Lower lobe of right lung (tissue), 2 donors: ENCODE results near the gene SART1. TPM values are rescaled to one million over a fixed set of nuclear protein-coding genes. Genes with fewer than 3 reads are reported as not detected.

ENCODE experiments used
- ATAC-seq, 2 donors: fragments of 200-7000 bp; cut with Tn5 transposase; one replicate each; pipeline ENCODE4 v1.9.1; 2020 to 2022; ENCODE audit warnings: mild to moderate bottlenecking in 2 of 2, moderate library complexity in 2 of 2
- DNase-seq: peaks from one replicate; pipeline ENCODE4 v3.0.0-alpha.2; 2020
- H3K27ac ChIP-seq: fragments of 200-600 bp; one replicate; pipeline ENCODE4 v1.8.0; 2022
- H3K27me3 ChIP-seq: fragments of 200-600 bp; one replicate; pipeline ENCODE4 v1.8.0; 2022; ENCODE audit warnings: low read depth
- H3K36me3 ChIP-seq: fragments of 200-600 bp; one replicate; pipeline ENCODE4 v1.8.0; 2022; ENCODE audit warnings: mild to moderate bottlenecking
- H3K4me1 ChIP-seq: fragments of 200-600 bp; one replicate; pipeline ENCODE4 v1.8.0; 2022
- H3K4me3 ChIP-seq: fragments of 200-600 bp; one replicate; pipeline ENCODE4 v1.8.0; 2022; ENCODE audit warnings: mild to moderate bottlenecking
- H3K9me3 ChIP-seq: fragments of 200-600 bp; one replicate; pipeline ENCODE4 v1.8.0; 2022
- intact Hi-C: fragments of 100-400 bp; cut with DNase I; formaldehyde crosslinking; loops from one replicate; pipeline ENCODE4 v1.11.0; 2022
- total RNA-seq: library from RNA; stranded (reverse); fragmentation: NEBNext Ultra II Directional; extraction: Animal tissue kit (Norgen Biotek cat#: 25700); gene quantifications from one replicate; pipeline ENCODE4 v1.2.1, GENCODE V29; 2021
- TF ChIP-seq, protein P1 (sequence below): fragments of 200-600 bp; IDR thresholded peaks from one replicate; pipeline ENCODE4 v1.8.0; 2022; ENCODE audit warnings: antibody characterized with exemption, mild to moderate bottlenecking
- donor health status: DM: no; HTN: yes; CAD: no; lungs with severe emphysema.

Gene SART1
- total RNA-seq, 1 donor from 2014 or later = 51.0 TPM

DNA sequence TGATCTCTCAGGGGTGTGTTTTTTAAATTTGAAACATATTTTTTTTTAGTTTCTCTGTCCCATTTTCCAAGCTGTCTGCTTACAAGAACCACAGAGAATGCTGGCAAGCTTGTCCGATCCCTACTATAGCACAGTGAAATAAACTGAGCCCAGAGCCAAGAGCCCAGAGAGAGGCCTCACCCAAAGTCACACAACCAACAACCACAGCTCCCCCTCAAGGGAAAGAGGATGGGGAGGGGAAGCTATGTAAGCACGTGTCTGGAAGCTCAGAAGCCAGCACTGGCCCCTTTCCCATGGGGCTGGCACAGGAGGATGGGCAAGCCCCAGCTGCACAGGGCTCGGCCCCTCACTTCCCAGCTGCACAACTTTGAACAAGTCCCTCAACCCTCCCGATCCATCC lies 3.2 kb upstream of the SART1 start:
- ATAC-seq = no peak
- Histone ChIP-seq H3K27me3 (peaks cover 6% of the 10 kb centered on the region), H3K27ac (no peak overlapping the region), H3K9me3 (no peaks in the 10 kb centered on the region), H3K4me3 (no peak overlapping the region), H3K4me1 (peaks cover 11% of the 10 kb centered on the region), H3K36me3 (peaks cover 1% of the 10 kb centered on the region)
- intact Hi-C loops = no loop called here
- TF ChIP-seq, protein P1, sequence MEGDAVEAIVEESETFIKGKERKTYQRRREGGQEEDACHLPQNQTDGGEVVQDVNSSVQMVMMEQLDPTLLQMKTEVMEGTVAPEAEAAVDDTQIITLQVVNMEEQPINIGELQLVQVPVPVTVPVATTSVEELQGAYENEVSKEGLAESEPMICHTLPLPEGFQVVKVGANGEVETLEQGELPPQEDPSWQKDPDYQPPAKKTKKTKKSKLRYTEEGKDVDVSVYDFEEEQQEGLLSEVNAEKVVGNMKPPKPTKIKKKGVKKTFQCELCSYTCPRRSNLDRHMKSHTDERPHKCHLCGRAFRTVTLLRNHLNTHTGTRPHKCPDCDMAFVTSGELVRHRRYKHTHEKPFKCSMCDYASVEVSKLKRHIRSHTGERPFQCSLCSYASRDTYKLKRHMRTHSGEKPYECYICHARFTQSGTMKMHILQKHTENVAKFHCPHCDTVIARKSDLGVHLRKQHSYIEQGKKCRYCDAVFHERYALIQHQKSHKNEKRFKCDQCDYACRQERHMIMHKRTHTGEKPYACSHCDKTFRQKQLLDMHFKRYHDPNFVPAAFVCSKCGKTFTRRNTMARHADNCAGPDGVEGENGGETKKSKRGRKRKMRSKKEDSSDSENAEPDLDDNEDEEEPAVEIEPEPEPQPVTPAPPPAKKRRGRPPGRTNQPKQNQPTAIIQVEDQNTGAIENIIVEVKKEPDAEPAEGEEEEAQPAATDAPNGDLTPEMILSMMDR = no peak
- no peak for DNase-seq

DNA sequence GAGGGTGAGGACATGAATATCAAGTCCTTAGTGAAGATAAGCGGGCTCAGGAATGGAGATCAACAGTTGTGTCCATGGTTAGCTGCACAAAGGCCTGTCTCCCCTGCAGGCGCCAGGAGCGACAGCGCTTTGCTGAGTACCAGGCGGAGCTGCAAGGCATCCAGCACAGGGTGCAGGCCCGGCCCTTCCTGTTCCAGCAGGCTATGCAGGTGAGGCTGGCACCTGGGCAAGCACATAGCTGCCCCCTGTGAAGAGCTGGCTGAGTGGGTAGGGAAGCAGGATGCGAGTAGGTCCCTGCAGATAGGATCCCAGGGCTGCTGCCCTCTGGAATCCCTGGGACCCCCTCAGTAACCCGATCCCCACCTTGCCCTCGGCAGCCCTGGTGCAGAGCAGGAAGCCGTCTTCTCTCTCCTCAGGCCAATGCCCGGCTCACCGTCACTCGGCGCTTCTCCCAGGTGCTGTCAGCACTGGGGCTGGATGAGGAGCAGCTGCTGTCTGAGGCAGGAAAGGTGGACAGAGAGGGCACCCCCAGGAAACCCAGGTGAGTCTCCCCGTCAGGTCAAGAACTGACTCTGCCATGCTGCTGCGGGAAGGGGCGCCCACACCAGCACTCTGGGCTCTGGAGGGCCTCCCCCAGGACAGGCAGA lies 2.6 kb upstream of the SART1 start:
- ATAC-seq (no peak), DNase-seq (no peak)
- TF ChIP-seq, protein P1 = no peak
- Histone ChIP-seq H3K27ac (no peak overlapping the region), H3K27me3 (peaks cover 6% of the 10 kb centered on the region), H3K9me3 (no peaks in the 10 kb centered on the region), H3K36me3 (peaks cover 7% of the 10 kb centered on the region), H3K4me3 (no peak overlapping the region), H3K4me1 (peaks cover 17% of the 10 kb centered on the region)
- intact Hi-C loops = no loop called here

DNA sequence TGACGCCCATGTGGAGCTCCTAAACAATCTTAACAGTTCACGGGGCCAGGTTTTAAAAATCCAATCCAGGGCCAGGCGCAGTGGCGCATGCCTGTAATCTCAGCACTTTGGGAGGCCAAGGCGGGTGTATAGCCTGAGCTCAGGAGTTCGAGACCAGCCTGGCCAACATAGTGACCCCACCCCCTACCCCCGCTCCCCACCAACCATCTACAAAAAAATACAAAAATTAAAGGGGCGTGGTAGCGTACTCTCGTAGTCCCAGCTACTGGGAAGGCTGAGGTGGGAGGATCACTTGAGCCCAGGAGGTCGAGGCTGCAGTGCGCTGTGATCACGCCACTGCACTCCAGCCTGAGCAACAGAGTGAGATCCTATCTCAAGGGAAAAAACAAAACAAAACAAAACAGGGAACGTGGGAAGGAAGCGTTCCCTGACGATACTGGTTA lies 689 bp upstream of the SART1 start:
- peak overlapping the region; percentile 90 for H3K27ac ChIP-seq
- no peaks in the 10 kb centered on the region for H3K9me3 ChIP-seq
- H3K4me1 ChIP-seq = peaks cover 23% of the 10 kb centered on the region
- H3K36me3 ChIP-seq = peaks cover 27% of the 10 kb centered on the region
- TF ChIP-seq, protein P1 = no peak
- H3K27me3 ChIP-seq = no peaks in the 10 kb centered on the region
- intact Hi-C loops = no loop called here
- ATAC-seq = peak in 1 of 2 donors; percentile 4
- no peak for DNase-seq
- peak overlapping the region; percentile 97 for H3K4me3 ChIP-seq

DNA sequence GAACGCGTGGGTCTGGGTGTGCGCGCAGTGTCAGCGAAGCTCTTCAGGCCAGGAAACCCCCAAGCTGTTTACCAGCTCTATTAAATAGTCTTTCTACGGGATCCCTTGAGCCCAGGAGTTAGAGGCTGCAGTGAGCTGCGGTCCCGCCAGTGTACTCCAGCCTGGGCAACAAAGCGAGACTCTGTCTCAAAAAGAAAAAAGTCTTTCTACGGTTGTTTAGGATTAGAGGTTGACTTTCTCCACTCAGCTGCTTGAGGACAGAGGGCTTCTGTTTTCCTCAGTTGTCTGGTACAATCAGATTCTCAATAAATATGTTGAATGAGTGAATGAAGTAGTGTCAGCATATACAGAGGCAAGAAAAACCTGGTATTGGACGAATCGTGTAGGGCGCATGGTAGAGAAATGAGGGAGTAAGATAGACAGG lies 619 bp downstream of the SART1 start:
- ATAC-seq (peak in 1 of 2 donors; percentile 20), DNase-seq (no peak)
- peak overlapping the region; percentile 97 for H3K4me3 ChIP-seq
- TF ChIP-seq, protein P1 = no peak
- H3K36me3 ChIP-seq = peaks cover 40% of the 10 kb centered on the region
- intact Hi-C loops = no loop called here
- H3K4me1 ChIP-seq = peaks cover 23% of the 10 kb centered on the region
- H3K9me3 ChIP-seq = no peaks in the 10 kb centered on the region
- H3K27ac ChIP-seq = peak overlapping the region; percentile 90
- no peaks in the 10 kb centered on the region for H3K27me3 ChIP-seq

DNA sequence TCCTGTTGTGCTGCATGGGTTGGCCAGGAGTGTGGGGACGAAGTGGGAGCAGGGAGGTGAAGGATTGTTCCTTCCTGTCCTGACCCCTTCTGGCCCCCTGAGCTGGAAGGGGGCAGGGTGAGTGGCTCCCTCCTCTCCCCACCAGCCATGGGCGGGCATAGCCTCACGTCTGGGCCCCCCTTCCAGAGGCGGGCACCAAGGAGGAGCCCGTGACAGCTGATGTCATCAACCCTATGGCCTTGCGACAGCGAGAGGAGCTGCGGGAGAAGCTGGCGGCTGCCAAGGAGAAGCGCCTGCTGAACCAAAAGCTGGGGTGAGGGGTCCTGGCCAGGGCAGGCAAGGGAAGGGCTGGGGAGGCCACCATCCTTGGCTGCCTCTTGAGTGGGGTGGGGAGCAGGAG lies 3.4 kb downstream of the SART1 start:
- Histone ChIP-seq H3K27me3 (no peaks in the 10 kb centered on the region), H3K27ac (no peak overlapping the region), H3K9me3 (no peaks in the 10 kb centered on the region), H3K36me3 (peaks cover 67% of the 10 kb centered on the region), H3K4me1 (peaks cover 43% of the 10 kb centered on the region), H3K4me3 (no peak overlapping the region)
- no peak for ATAC-seq
- intact Hi-C loops = no loop called here
- no peak for DNase-seq
- TF ChIP-seq, protein P1 = no peak
